GM12878 (cell line): ENCODE measurements around the gene RSF1. TPM values are rescaled to one million over a fixed set of nuclear protein-coding genes. Genes with fewer than 3 reads are reported as not detected.

ENCODE experiments used
- ATAC-seq: fragments of 200-7000 bp; cut with Tn5 transposase; 3 replicates; pipeline ENCODE4 v1.9.1; 2020; ENCODE audit warnings: mild to moderate bottlenecking, moderate library complexity
- BruUV-seq: library from RNA; stranded (reverse); fragments of 400-500 nt; replicated peaks from 2 replicates; lab custom pipeline; 2021; lab: Mats Ljungman, UMichigan
- CTCF ChIA-PET: fragments of 300-600 bp; sonication (Branson Sonifier 250); formaldehyde crosslinking; extraction: SDS; loops from one replicate; lab custom pipeline; 2021; ENCODE audit warnings: inconsistent platforms; lab: Yijun Ruan, JAX
- POLR2A ChIA-PET: fragments of 350-600 bp; formaldehyde crosslinking; extraction: SDS; loops from one replicate; lab custom pipeline; 2021; ENCODE audit warnings: inconsistent platforms; lab: Charles Lee
- RAD21 ChIA-PET: fragments of 300-600 bp; sonication (Branson Sonifier 250); formaldehyde crosslinking; loops from one replicate; lab custom pipeline; 2023; ENCODE audit warnings: antibody characterized with exemption; ENCODE audit not compliant: unreplicated experiment; lab: Charles Lee
- SMC1A ChIA-PET: fragments of 300-600 bp; sonication (Branson Sonifier 250); formaldehyde crosslinking; loops from one replicate; lab custom pipeline; 2023; ENCODE audit not compliant: unreplicated experiment, uncharacterized antibody; lab: Charles Lee
- DNase-seq: peaks from one replicate; pipeline ENCODE4 v3.0.0-alpha.2; 2011; ENCODE audit warnings: low read depth, low spot score
- FAIRE-seq: peaks from 3 replicates; lab custom pipeline; 2011; peaks lifted over from hg19 to GRCh38; lab: Jason Lieb, UNC
- H2AFZ ChIP-seq: 2 replicates; pipeline ENCODE4 v1.6.0; 2011; ENCODE audit warnings: low read depth, low read length, control low read depth; ENCODE audit not compliant: control insufficient read depth
- H3K27ac ChIP-seq: 2 replicates; pipeline ENCODE4 v1.5.1; 2011; ENCODE audit warnings: control low read depth; ENCODE audit not compliant: control insufficient read depth, insufficient read depth
- H3K27me3 ChIP-seq, 2 experiments: replicated peaks in 1 of 2; 2 replicates each; pipeline versions ENCODE4 v1.6.0 to v1.6.1; 2011; ENCODE audit warnings: low read length in 1 of 2; ENCODE audit not compliant: control insufficient read depth in 2 of 2, insufficient read depth in 2 of 2
- H3K36me3 ChIP-seq, 2 experiments: 2 replicates each; pipeline ENCODE4 v1.5.1; 2011; ENCODE audit warnings: low read length in 1 of 2; ENCODE audit not compliant: control insufficient read depth in 2 of 2, insufficient read depth in 2 of 2
- H3K4me1 ChIP-seq: 2 replicates; pipeline ENCODE4 v1.6.1; 2011; ENCODE audit warnings: mild to moderate bottlenecking, low read length, moderate library complexity, mixed read lengths; ENCODE audit not compliant: control insufficient read depth, insufficient read depth
- H3K4me2 ChIP-seq: 2 replicates; pipeline ENCODE4 v1.6.0; 2011; ENCODE audit warnings: control low read depth; ENCODE audit not compliant: control insufficient read depth, insufficient read depth
- H3K4me3 ChIP-seq: fragments of 200-600 bp; sonication (generic); 2 replicates; pipeline ENCODE4 v1.5.1; 2016
- H3K79me2 ChIP-seq: 2 replicates; pipeline ENCODE4 v1.6.0; 2011; ENCODE audit warnings: low read length; ENCODE audit not compliant: control insufficient read depth, insufficient read depth
- H3K9ac ChIP-seq: 2 replicates; pipeline ENCODE4 v1.8.0; 2011; ENCODE audit warnings: low read length, control low read depth, mixed read lengths; ENCODE audit not compliant: control insufficient read depth, insufficient read depth
- H3K9me3 ChIP-seq: replicated peaks from 3 replicates; pipeline ENCODE4 v1.5.1; 2011; ENCODE audit warnings: mild to moderate bottlenecking, low read length; ENCODE audit not compliant: control insufficient read depth, insufficient read depth
- H4K20me1 ChIP-seq: 2 replicates; pipeline ENCODE4 v1.6.0; 2011; ENCODE audit not compliant: control insufficient read depth, insufficient read depth
- IRF3 ChIP-seq: fragments of 450-650 bp; IDR thresholded peaks from 2 replicates; pipeline ENCODE4 v1.6.1; 2014; ENCODE audit warnings: mild to moderate bottlenecking
- NFIC ChIP-seq: IDR thresholded peaks from 2 replicates; pipeline ENCODE4 v1.6.1; 2012; ENCODE audit warnings: low read depth, mild to moderate bottlenecking, inconsistent platforms, low read length, moderate library complexity
- POLR2AphosphoS5 ChIP-seq: IDR thresholded peaks from 2 replicates; pipeline ENCODE4 v1.6.1; 2011; ENCODE audit warnings: mild to moderate bottlenecking, low read length, inconsistent platforms
- ZNF274 ChIP-seq: IDR thresholded peaks from one replicate; pipeline ENCODE4 v1.8.0; 2011; ENCODE audit not compliant: insufficient read length, insufficient read depth
- WGBS: methylation state at CpG from one replicate; pipeline ENCODE4 v1.1.6; 2016; ENCODE audit warnings: low lambda C conversion rate; ENCODE audit not compliant: insufficient replicate concordance, insufficient coverage; ENCODE audit errors: missing lambda C conversion rate; 5-methylcytosine and 5-hydroxymethylcytosine counted together
- in situ Hi-C: fragments of 300-500 bp; cut with MboI; formaldehyde crosslinking; loops from 9 replicates; pipeline ENCODE4 v1.14.3; 2018; ENCODE audit warnings: mixed read lengths
- intact Hi-C: fragments of 100-400 bp; cut with micrococcal nuclease; formaldehyde crosslinking; loops from one replicate; pipeline ENCODE4 v1.14.2; 2022; ENCODE audit not compliant: unreplicated experiment
- polyA plus RNA-seq, 11 experiments: library from polyadenylated mRNA; depleted of rRNA in 4 of 11; unstranded in 6 of 11; stranded (reverse) in 5 of 11; fragments of >200 nt; fragmentation: Nextera tagmentation in 4 of 11; fragmentation: Illumina TruSeq in 1 of 11; extraction: Ambion mirVana in 4 of 11; extraction: Trizol in 1 of 11; gene quantifications; 1 replicate in 1 of 11; 2 replicates in 10 of 11; pipeline versions ENCODE4 v1.2.1 to v1.2.3, GENCODE V29; 2011 to 2016; ENCODE audit warnings: inconsistent platforms in 2 of 11, missing spikeins in 2 of 11, low read depth in 1 of 11
- total RNA-seq, 4 experiments: library from RNA; depleted of rRNA in 3 of 4; stranded (reverse); fragments of >200 nt in 3 of 4; fragmentation: Illumina TruSeq in 1 of 4; extraction: Trizol in 1 of 4; gene quantifications; 2 replicates each; pipeline versions ENCODE4 v1.2.1 to v1.2.3, GENCODE V29; 2013 to 2021
- TF ChIP-seq, protein P1 (sequence below): fragments of 150-350 bp; IDR thresholded peaks from 2 replicates; pipeline ENCODE4 v1.6.1; 2014; ENCODE audit warnings: mild to moderate bottlenecking, low read depth, low read length
- TF ChIP-seq, protein P2 (sequence below): fragments of 450-650 bp; IDR thresholded peaks from 2 replicates; pipeline ENCODE4 v1.6.1; 2017; ENCODE audit warnings: borderline replicate concordance

The RSF1 gene
- total and polyA plus RNA-seq, 10 of the 15 experiments (the other 5 are each of a cell fraction or from before 2014, with no cell fraction given) = 9.0 to 45.3 (median 30.0) TPM

DNA sequence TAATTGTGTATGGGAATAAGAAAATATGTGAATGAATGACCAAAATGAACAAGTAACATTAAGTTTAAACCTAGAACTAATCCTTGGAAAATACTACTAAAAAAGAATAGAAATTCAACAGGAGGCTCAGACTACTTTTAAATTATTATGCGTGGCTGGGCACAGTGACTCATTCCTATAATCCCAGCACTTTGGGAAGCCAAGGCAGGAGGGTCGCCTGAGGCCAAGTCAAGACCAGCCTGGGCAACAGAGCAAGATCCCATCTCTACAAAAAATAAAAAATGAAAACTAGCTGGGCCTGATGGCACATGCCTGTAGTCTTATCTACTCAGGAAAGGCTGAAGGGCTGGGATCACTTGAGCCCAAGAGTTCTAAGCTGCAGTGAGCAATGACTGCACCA lies 97.5 kb downstream of the RSF1 start:
- H3K27me3 ChIP-seq = no peaks in the 10 kb centered on the region
- ChIA-PET POLR2A (no interaction called here), RAD21 (no interaction called here), SMC1A (no interaction called here), CTCF (no interaction called here)
- FAIRE-seq (no peak), ATAC-seq (no peak), DNase-seq (no peak)
- no peak for TF ChIP-seq IRF3
- TF ChIP-seq, protein P1, sequence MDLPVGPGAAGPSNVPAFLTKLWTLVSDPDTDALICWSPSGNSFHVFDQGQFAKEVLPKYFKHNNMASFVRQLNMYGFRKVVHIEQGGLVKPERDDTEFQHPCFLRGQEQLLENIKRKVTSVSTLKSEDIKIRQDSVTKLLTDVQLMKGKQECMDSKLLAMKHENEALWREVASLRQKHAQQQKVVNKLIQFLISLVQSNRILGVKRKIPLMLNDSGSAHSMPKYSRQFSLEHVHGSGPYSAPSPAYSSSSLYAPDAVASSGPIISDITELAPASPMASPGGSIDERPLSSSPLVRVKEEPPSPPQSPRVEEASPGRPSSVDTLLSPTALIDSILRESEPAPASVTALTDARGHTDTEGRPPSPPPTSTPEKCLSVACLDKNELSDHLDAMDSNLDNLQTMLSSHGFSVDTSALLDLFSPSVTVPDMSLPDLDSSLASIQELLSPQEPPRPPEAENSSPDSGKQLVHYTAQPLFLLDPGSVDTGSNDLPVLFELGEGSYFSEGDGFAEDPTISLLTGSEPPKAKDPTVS = no peak
- TF ChIP-seq, protein P2, sequence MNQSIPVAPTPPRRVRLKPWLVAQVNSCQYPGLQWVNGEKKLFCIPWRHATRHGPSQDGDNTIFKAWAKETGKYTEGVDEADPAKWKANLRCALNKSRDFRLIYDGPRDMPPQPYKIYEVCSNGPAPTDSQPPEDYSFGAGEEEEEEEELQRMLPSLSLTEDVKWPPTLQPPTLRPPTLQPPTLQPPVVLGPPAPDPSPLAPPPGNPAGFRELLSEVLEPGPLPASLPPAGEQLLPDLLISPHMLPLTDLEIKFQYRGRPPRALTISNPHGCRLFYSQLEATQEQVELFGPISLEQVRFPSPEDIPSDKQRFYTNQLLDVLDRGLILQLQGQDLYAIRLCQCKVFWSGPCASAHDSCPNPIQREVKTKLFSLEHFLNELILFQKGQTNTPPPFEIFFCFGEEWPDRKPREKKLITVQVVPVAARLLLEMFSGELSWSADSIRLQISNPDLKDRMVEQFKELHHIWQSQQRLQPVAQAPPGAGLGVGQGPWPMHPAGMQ = no peak
- TF ChIP-seq ZNF274 = no peak
- TF ChIP-seq POLR2AphosphoS5 = no peak
- no peak for TF ChIP-seq NFIC
- intact Hi-C loops = no loop called here
- H3K4me2 ChIP-seq = no peak overlapping the region
- no TSS peak for BruUV-seq
- H3K79me2 ChIP-seq = peaks cover 2% of the 10 kb centered on the region
- no peak overlapping the region for H3K27ac ChIP-seq
- peaks cover 0 to 5% of the 10 kb centered on the region in 2 experiments; a peak in 1 of 4 replicates for H3K36me3 ChIP-seq
- WGBS = 48% methylated on average over 2 of the region's 2 CpGs
- H3K9me3 ChIP-seq = no peaks in the 10 kb centered on the region
- H3K4me3 ChIP-seq = no peak overlapping the region
- H3K4me1 ChIP-seq = peaks cover 14% of the 10 kb centered on the region
- in situ Hi-C loops = no loop called here
- no peak overlapping the region for H3K9ac ChIP-seq
- no peak overlapping the region for H2AFZ ChIP-seq
- no peaks in the 10 kb centered on the region for H4K20me1 ChIP-seq
